ENCODE measurements around the gene AOX1. TPM values are rescaled to one million over a fixed set of nuclear protein-coding genes. Genes with fewer than 3 reads are reported as not detected.

The AOX1 gene
- total and polyA plus RNA-seq, 10 of the 15 experiments (the other 5 are each of a cell fraction or from before 2014, with no cell fraction given): 0.03 to 0.56 (median 0.19) TPM; not detected in 6

- H3K27ac ChIP-seq (ENCODE audit: control insufficient read depth, insufficient read depth): no peak overlapping the region
- no peaks in the 10 kb centered on the region for H3K36me3 ChIP-seq (ENCODE audit: control insufficient read depth in 2 of 2, insufficient read depth in 2 of 2, low read length in 1 of 2)
- H3K79me2 ChIP-seq (ENCODE audit: control insufficient read depth, insufficient read depth, low read length): no peaks in the 10 kb centered on the region
- H3K4me3 ChIP-seq: no peak overlapping the region
- TF ChIP-seq RAD21 (IDR thresholded peaks at IDR 0.05; ENCODE audit: insufficient read depth, low read depth, low read length): no peak
- TF ChIP-seq ZNF207 (IDR thresholded peaks at IDR 0.05; ENCODE audit: borderline replicate concordance): no peak
- TF ChIP-seq SIX5 (IDR thresholded peaks at IDR 0.05; ENCODE audit: low read depth, low read length, severe bottlenecking): no peak
- no peak for TF ChIP-seq BCL11A (IDR thresholded peaks at IDR 0.05; ENCODE audit: low read depth, low read length)
- TF ChIP-seq MAX (IDR thresholded peaks at IDR 0.05; ENCODE audit: low read depth, low read length): no peak
- no peak for TF ChIP-seq TBL1XR1 (IDR thresholded peaks at IDR 0.05; ENCODE audit: low read depth, low read length)
- no peak for TF ChIP-seq ETV6 (conservative IDR thresholded peaks at IDR 0.05 in 1 of 2, IDR thresholded peaks at IDR 0.05 in 1 of 2; ENCODE audit: borderline replicate concordance in 1 of 2, low read depth in 1 of 2)
- TF ChIP-seq ZNF24 (IDR thresholded peaks at IDR 0.05): no peak
- no peak for TF ChIP-seq RAD51 (IDR thresholded peaks at IDR 0.05)
- TF ChIP-seq POLR2AphosphoS5 (IDR thresholded peaks at IDR 0.05; ENCODE audit: low read length): no peak
- no peak for TF ChIP-seq SMAD5 (IDR thresholded peaks at IDR 0.05; ENCODE audit: low read depth)
- no peak for TF ChIP-seq EGR1 (IDR thresholded peaks at IDR 0.05; ENCODE audit: borderline replicate concordance in 1 of 2, low read depth in 2 of 2, low read length in 2 of 2)
- TF ChIP-seq JUND (IDR thresholded peaks at IDR 0.05; ENCODE audit: low read depth, low read length): no peak
- TF ChIP-seq CREB1 (IDR thresholded peaks at IDR 0.05; ENCODE audit: low read depth): no peak
- TF ChIP-seq NRF1 (conservative IDR thresholded peaks at IDR 0.05; ENCODE audit: low read depth, low read length): no peak
- TF ChIP-seq POU2F2 (IDR thresholded peaks at IDR 0.05; ENCODE audit: borderline replicate concordance, low read depth, low read length): no peak
- TF ChIP-seq TCF12 (IDR thresholded peaks at IDR 0.05; ENCODE audit: low read depth, low read length): no peak
- no peaks in the 10 kb centered on the region for H3K9me3 ChIP-seq (replicated peaks; ENCODE audit: control insufficient read depth, insufficient read depth, low read length)
- in situ Hi-C loops (cut with MboI) (no loop called here), intact Hi-C loops (cut with micrococcal nuclease; ENCODE audit: unreplicated experiment) (no loop called here)
- SMC1A ChIA-PET (ENCODE audit: uncharacterized antibody, unreplicated experiment): interaction anchor here (1.2 kb wide), 1 partner anchor 211 kb away, joined by 3 read pairs; no protein-coding TSS in a partner anchor
- no peak for DNase-seq (ENCODE audit: low read depth, low spot score)
- H3K4me2 ChIP-seq (ENCODE audit: control insufficient read depth, insufficient read depth): no peak overlapping the region
- H4K20me1 ChIP-seq (ENCODE audit: control insufficient read depth, insufficient read depth): no peaks in the 10 kb centered on the region
- FAIRE-seq: no peak
- RAD21 ChIA-PET (ENCODE audit: unreplicated experiment): no interaction called here
- no TSS peak for BruUV-seq (replicated peaks)
- no peak overlapping the region for H3K9ac ChIP-seq (ENCODE audit: control insufficient read depth, insufficient read depth, low read length)
- ATAC-seq: no peak
- H3K27me3 ChIP-seq (replicated peaks in 1 of 2; ENCODE audit: control insufficient read depth in 2 of 2, insufficient read depth in 2 of 2, low read length in 1 of 2): no peaks in the 10 kb centered on the region; a peak in 4 of 4 replicates
- CTCF ChIA-PET: interaction anchor here (1.1 kb wide), 1 partner anchor 10 kb away, joined by 3 read pairs; no protein-coding TSS in a partner anchor
- H3K4me1 ChIP-seq (ENCODE audit: control insufficient read depth, insufficient read depth, low read length): no peaks in the 10 kb centered on the region
- POLR2A ChIA-PET: no interaction called here
- 46% methylated on average over 4 of the region's 4 CpGs for WGBS (ENCODE audit: insufficient coverage, insufficient replicate concordance, low lambda C conversion rate, missing lambda C conversion rate)
- no peak overlapping the region for H2AFZ ChIP-seq (ENCODE audit: control insufficient read depth, low read depth, low read length)
Observed at GRCh38 chr2:200693836-200694470, 108.1 kb downstream of the AOX1 start.

Data from GM12878 (cell line).